Measurements from ENCODE around the gene SH3GLB2.

The SH3GLB2 gene

GRCh38 chr9:129028192-129028966, at the start of gene SH3GLB2:
Gene SH3GLB2, minus strand, starts transcription at chr9:129028331. Its CDS starts 177 bp downstream, at chr9:129028154.
- DNase-seq: peak; percentile 91 to 93

DNA sequence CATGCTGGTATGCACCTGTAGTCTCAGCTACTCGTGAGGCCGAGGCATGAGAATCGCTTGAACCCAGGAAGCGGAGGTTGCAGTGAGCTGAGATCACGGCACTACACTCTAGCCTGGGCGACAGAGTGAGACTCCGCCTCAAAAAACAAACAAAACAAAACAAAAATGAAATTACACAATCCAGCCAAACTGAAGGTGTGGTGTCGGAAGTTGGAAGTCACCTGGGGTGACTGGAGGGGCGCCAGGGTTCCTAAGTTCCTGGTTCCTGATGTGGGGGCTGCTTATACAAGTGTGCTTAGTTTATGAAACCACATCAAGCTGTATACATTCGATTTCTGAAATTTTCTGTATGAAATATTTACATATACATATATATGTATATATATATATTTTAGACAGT, 49.1 kb upstream of the SH3GLB2 start:
- DNase-seq: no peak

GRCh38 chr9:129076640-129077037, 48.5 kb upstream of the SH3GLB2 start:
- no peak for DNase-seq

DNA sequence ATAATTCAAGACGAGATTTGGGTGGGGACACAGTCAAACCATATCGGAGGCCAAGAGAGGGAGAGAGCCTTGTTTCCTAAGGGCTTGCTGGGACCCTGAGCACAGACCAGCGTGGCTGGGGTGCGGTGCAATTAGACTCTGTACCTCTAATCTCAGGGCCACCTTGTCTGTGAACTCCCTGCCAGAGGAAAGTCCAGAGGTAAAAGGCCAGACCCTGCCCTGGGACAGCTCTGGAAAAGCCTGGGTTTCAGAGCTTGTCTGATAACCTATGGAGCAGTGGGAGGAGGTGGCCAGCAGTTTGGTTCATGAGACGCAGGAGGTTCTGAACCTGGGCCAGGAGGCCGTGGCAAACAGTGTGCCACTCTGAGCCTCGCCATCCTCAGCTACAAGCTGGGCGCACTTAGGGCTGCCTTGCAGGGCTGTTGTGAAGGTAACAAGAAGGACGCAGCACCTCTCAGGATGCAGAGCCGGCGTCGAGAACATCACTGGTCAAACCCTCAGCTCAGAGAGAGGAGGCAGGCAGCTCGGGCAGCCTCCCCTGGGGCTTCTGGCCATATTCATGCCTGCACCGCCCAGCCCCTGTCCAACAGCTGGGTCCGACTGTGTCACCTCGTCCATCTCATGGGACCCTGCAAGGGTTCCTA, 48.0 kb upstream of the SH3GLB2 start:
- no peak for DNase-seq

GRCh38 chr9:129074106-129074505, 46.0 kb upstream of the SH3GLB2 start:
- no peak for DNase-seq

DNA sequence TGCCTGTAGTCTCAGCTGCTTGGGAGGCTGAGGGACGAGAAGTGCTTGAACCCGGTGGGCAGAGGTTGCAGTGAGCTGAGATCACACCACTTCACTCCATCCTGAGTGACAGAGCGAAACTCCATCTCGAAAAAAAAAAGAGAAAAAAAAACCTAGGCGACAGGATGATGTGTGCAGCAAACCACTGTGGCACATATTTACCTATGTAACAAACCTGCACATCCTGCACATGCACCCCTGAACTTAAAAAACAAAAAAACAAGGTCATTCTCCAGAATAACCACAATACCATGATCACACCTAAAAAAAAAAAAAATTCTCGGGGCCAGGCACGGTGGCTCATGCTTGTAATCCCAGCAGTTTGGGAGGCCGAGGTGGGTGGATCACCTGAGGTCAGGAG, 45.3 kb upstream of the SH3GLB2 start:
- DNase-seq: peak in 1 of 2 donors; percentile 13

DNA sequence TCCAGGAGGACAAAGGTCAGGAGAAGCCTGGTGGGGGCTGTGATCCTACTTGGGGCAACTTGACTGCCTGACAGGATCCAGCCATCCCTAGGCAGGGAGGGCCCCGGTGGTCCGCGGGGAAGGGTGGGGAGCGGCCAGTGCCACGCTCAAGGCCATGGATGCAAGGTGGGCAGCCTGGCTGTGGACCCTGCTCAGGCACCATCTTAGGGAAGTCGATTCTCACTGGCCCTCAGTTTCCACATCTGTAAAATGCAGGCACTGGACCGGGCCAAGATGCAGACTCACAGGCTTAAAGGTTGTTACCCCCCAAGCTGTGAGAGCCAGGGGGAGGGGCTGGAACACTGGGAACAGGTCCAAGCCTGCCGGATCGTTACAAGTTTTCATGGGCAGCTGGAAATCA, 44.0 kb upstream of the SH3GLB2 start:
- no peak for DNase-seq

DNA sequence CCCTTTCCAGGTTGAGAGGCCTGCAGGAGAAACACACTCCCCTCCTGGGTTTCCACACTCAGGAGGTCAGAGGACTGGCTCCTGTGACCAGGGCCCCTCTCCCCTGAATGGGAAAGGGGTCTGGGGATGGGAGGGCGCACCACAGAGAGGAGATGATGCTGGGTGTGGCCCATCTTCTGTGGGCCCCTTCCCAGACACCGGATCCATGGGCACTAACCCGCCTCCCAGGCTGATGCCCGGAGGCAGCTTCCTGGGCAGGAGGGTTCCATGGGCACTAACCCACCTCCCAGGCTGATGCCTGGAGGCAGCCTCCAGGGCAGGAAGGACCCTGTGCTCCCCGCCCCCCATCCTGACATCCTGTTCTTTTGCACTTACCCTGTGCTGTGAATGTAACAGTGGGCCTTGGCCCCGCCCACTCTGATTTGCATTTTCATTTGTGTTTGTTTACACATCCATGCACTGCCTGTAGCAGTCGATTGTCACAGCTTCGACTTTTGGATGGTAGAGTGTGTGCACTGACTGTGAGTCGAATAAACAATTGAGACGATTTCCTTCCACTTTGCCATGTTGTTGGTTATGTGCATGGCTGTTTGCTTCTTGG, 43.5 kb upstream of the SH3GLB2 start:
- DNase-seq: peak; percentile 6 to 12

DNA sequence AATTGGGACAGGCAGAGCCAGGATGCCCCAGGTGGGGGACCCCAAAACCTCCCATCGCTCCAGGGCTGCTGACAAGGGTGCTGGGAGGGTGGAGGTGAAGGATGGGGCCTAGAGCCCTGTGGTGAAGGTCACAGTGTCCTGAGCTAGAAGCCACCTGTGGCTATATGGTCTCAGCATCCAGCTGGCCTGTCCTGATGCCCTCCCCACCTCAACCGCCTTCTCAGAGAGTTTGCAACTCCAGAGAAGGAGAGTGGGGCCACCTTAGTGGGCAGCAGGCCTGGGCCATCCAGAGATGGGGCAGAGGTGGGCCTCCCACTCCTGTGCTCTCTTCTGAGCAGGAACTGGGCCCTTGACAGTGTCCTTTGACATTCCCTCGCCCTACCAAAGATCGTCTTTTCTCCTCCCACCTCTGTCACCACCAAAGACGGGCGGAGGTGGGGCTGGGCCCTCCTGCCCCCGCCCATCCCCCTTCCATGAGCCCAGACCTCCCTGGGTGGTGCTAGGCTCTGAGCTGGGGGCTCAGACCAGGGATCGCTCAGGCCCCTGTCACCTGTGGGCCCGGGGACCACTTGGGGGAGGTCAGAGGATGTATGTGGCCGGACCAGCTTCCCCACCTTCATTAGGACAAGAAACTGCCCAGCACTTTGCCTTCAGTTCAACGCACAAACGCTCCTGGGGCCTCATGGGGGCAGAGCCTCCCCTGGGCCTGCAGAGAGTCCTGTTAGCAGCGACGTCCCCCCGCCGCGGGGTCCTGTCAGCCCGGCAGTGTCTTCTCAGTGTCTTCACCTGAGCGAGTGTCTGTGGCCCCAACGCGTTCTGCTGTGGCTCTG, 42.8 kb upstream of the SH3GLB2 start:
- DNase-seq: no peak

DNA sequence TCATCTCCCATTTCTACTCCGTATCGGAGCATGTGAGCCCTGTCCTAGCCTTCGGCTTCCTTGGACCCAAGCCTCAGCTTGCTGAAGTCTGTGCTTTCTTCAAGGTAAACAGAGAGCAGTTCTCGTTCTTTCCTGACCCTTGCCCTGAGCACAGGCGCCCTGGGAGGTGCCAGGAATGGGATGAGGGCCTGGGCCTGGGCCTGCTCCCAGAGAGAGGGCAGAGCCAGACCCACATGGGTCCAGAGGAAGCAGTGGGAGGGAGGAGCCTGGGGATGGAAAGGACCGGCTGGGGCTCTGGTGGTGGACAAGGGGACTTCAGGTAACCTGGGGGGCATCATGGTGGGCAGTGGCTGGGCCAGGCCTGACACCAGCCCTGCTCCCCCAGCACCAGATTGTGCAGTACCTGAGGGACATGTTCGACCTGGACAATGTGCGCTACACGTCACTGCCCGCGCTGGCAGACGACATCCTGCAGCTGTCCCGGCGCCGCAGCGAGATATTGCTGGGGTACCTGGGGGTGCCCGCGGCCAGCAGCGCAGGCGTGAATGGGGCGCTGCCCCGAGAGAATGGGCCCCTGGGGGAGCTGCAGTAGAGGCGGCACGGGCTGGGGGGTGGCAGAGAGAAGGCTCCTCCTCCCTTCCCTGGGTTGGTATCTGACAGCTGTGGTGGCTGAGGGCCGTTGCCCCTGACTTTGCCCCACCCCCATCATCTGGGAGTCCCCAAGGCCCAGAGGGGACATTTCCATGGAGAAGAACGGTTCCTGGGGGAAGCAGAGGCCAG, 41.9 kb upstream of the SH3GLB2 start:
- DNase-seq: no peak

DNA sequence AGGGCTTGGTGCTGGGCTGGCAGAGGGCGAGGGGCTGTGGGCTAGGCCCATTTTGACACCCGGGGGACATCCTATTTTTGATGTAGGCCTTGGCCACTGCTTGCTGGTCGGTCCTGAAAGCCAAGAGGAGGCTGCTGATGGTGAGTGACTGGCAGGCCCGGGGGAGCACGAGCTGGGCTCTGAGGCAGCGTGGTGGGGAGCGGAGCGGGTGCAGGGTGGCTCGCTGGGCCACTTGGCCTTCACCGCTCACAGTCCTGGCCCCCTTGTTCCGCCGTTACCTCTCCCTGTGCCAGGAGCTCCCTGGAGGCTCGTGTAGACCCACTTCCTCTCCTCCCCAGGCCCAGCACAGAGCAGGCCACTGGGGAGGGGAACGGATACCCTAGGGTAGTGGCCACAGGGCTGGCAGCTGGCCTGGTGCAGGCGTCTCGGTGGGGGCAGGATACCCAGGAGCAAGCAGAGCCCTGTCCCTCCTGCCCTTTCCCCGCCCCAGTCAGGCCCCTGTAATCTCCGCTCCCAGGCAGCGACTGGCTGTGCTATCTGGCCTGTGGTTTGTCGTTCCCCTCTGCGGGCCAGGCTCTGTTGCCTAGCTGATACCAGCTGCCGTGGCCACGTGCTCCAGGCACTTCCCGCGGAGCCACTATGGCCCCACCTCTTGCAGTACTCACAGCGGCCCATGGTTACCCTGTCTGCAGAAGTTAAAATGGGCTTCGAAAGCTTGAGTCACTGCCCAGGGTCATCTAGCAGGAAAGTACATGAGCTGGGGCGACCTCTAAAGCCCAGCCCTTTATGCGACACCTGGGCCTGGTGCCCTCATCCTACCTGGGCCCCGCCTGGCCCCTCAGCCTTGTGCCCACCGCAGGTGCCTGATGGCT, 41.1 kb upstream of the SH3GLB2 start:
- peak; percentile 55 to 79 for DNase-seq

DNA sequence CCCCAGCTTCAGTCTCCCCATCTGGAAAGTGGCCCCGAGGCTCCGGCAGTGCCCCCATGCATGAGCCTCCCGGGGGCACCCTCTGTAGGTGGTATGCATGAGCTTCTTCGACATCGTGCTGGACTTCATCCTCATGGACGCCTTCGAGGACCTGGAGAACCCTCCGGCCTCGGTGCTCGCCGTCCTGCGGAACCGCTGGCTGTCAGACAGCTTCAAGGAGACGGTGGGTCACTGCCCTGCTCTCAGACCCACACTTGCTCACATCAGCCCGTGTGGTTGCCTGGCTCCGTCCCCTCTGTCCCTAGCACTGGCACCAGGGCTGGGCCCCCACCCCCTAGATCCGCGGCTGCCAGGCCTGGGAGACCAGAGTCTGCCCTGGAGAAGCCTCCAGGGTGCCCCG, 40.0 kb upstream of the SH3GLB2 start:
- no peak for DNase-seq

GRCh38 chr9:129064499-129064908, 36.4 kb upstream of the SH3GLB2 start:
- no peak for DNase-seq

- no peak for DNase-seq
Observed at GRCh38 chr9:129063061-129063460, 34.9 kb upstream of the SH3GLB2 start.

GRCh38 chr9:129060991-129061390, 32.9 kb upstream of the SH3GLB2 start:
- no peak for DNase-seq

GRCh38 chr9:129059796-129060785, 32.0 kb upstream of the SH3GLB2 start:
- DNase-seq: no peak

DNA sequence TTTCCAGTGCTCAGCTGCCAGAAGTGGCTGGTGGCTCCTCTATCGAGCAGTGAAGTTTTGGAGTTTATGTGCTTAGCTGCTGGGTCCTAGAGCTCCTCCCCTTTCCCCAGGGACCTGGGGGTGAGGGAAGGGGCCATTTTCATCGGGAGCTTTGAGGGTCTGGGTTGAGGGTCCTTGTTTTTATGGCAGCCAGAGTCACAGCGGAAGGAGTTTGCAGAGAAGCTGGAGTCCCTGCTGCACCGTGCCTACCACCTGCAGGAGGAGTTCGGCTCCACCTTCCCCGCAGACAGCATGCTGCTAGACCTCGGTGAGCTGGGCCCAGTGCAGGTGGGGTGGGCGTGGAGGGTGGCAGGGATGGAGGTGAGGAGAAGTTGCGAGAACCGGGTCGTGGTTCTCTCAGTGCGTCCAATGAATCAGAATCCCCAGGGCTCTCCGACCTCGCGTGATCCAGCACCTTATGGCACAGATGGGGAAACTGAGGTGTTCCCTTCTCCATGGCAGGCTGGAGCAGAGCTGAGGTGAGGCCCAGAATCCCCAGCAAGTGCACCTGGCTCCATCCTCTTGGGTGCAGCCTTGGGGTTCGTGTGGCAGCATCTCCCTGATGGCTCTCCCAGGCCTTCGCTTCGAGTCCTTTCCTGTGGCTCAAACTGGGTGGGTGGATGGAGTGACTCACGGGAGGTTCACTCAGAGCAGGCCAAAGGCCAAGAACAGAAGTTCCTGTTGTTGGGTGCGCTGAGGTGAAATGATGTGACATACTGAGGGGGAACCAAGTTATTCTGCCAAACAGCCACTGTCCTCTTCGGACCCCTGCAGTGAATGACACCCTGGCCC, 31.0 kb upstream of the SH3GLB2 start:
- no peak for DNase-seq

DNA sequence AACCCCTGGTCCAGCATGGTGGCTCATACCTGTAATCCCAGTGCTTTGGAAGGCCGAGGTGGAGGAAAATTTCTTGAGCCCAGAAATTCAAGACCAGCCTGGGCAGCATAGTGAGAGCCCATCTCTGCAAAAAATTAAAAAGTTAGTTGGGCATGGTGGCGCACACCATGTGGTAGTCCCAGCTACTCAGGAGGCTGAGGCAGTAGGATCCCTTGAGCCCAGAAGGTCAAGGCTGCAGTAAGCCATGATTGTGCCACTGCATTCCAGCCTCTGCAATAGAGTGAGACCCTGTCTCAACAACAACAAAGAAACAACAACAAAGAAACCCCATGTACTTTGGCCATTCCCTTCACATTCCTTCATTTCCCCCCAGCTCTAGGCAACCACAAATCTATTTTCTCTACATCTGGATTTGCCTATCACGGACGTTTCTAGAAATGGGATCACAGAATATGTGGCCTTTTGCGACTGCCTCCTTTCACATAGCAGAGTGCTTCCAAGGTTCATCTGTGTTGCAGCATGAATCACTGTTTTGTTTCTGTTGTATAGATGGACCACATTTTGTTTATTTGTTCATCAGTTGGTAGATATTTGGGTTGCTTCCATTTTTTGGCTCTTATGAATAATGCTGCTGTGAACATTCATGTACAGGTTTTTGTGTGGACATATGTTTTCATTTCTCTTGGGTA, 26.2 kb upstream of the SH3GLB2 start:
- no peak for DNase-seq
